Measurements from ENCODE around the gene CDK18. TPM values are rescaled to one million over a fixed set of nuclear protein-coding genes. Genes with fewer than 3 reads are reported as not detected.

Gene CDK18
- total and polyA plus RNA-seq, 12 donors: 3.2 to 52.0 (median 18.2) TPM

- intact Hi-C loops (cut with DNase I): no loop called here
- DNase-seq: no peak
- Histone ChIP-seq H3K4me1 (replicated peaks in 1 of 2) (peaks cover 0 to 4% of the 10 kb centered on the region in 2 donors), H3K9me3 (replicated peaks in 1 of 3) (no peaks in the 10 kb centered on the region), H3K27ac (no peak overlapping the region), H3K4me3 (no peak overlapping the region), H3K27me3 (no peaks in the 10 kb centered on the region), H3K36me3 (replicated peaks in 1 of 2) (no peaks in the 10 kb centered on the region)
- TF ChIP-seq POLR2A (IDR thresholded peaks at IDR 0.05): no peak
- TF ChIP-seq CTCF (IDR thresholded peaks at IDR 0.05): no peak
- 69 to 73% (median 72%) methylated on average over 11 of the region's 11 CpGs for WGBS, 4 donors
Measured at GRCh38 chr1:205582046-205582445, 77.6 kb downstream of the CDK18 start.

Small RNAs within 50 kb of the gene (small RNA-seq; reads per million reads assigned to genes)
- 0 reads per million in 2 donors for gene RNU2-19P

Other genes with a start within 250 kb of the CDK18 start
- 1 to 10 TPM; 1.2 to 9.9 (median 6.7) TPM for gene NUAK2, start 182.9 kb upstream of the CDK18 start, total RNA-seq
- 1 to 10 TPM in 2 of 3 donors, under 1 TPM in 1; 0.95 to 1.9 (median 1.8) TPM for gene NUAK2, start 182.9 kb upstream of the CDK18 start, polyA plus RNA-seq
- 10 to 100 TPM in 8 of 9 donors, 1 to 10 TPM in 1; 5.1 to 74.9 (median 40.7) TPM for gene KLHDC8A, start 147.7 kb upstream of the CDK18 start, total RNA-seq
- gene KLHDC8A, start 147.7 kb upstream of the CDK18 start, polyA plus RNA-seq: 10 to 100 TPM; 24.6 to 60.9 (median 32.2) TPM
- not detected for gene LEMD1, start 82.6 kb upstream of the CDK18 start, total RNA-seq
- gene LEMD1, start 82.6 kb upstream of the CDK18 start, polyA plus RNA-seq: under 1 TPM in 1 of 3 donors, not detected in 2; 0.64 TPM
- under 1 TPM in 1 of 9 donors, not detected in 8; 0.06 TPM for gene BLACAT1, start 48.6 kb upstream of the CDK18 start, total RNA-seq
- gene BLACAT1, start 48.6 kb upstream of the CDK18 start, polyA plus RNA-seq: under 1 TPM; 0.03 to 0.08 (median 0.05) TPM
- gene ELK4, start 127.3 kb downstream of the CDK18 start, total RNA-seq: 10 to 100 TPM; 11.9 to 40.2 (median 14.9) TPM
- 1 to 10 TPM; 3.6 to 9.9 (median 4.5) TPM for gene ELK4, start 127.3 kb downstream of the CDK18 start, polyA plus RNA-seq
- 10 to 100 TPM in 4 of 9 donors, 1 to 10 TPM in 5; 5.9 to 27.9 (median 9.5) TPM for gene SLC45A3, start 175.8 kb downstream of the CDK18 start, total RNA-seq
- gene SLC45A3, start 175.8 kb downstream of the CDK18 start, polyA plus RNA-seq: 1 to 10 TPM; 4.7 to 9.7 (median 8.4) TPM
- 100 to 1,000 TPM in 5 of 9 donors, 10 to 100 TPM in 4; 56.3 to 159 (median 135) TPM for gene NUCKS1, start 245.5 kb downstream of the CDK18 start, total RNA-seq
- gene NUCKS1, start 245.5 kb downstream of the CDK18 start, polyA plus RNA-seq: 100 to 1,000 TPM in 2 of 3 donors, 10 to 100 TPM in 1; 33.1 to 161 (median 109) TPM

All from adrenal gland (tissue), 12 donors.